A673 (cell line): ENCODE measurements around the gene MYO5B. TPM values are rescaled to one million over a fixed set of nuclear protein-coding genes. Genes with fewer than 3 reads are reported as not detected.

Experiments
- BruUV-seq: library from RNA; stranded (reverse); fragments of 400-500 nt; replicated peaks from 2 replicates; lab custom pipeline; 2021; lab: Mats Ljungman, UMichigan
- CTCF ChIA-PET: fragments of 300-600 bp; sonication (Branson Sonifier 250); formaldehyde crosslinking; loops from one replicate; lab custom pipeline; 2022; ENCODE audit warnings: antibody characterized with exemption; lab: Charles Lee
- POLR2A ChIA-PET: fragments of 300-600 bp; sonication (Branson Sonifier 250); formaldehyde crosslinking; loops from one replicate; lab custom pipeline; 2022; ENCODE audit warnings: antibody characterized with exemption; ENCODE audit not compliant: low non-redundant PET; lab: Charles Lee
- DNase-seq: peaks from one replicate; pipeline ENCODE4 v3.0.0-alpha.2; 2015; ENCODE audit warnings: low spot score
- H3K27ac ChIP-seq: fragments of 200-600 bp; sonication (generic); 2 replicates; pipeline ENCODE4 v1.5.1; 2016; ENCODE audit warnings: mixed run types, low read depth, mild to moderate bottlenecking, mixed read lengths, antibody characterized with exemption, low read length; ENCODE audit not compliant: poor library complexity, severe bottlenecking
- H3K27me3 ChIP-seq: fragments of 200-600 bp; sonication (generic); replicated peaks from 2 replicates; pipeline ENCODE4 v1.6.1; 2017; ENCODE audit warnings: mixed run types, low read depth, mild to moderate bottlenecking, mixed read lengths, antibody characterized with exemption, low read length; ENCODE audit not compliant: insufficient read depth, poor library complexity
- H3K36me3 ChIP-seq: fragments of 200-600 bp; sonication (generic); 2 replicates; pipeline ENCODE4 v1.6.1; 2016; ENCODE audit warnings: mixed run types, mild to moderate bottlenecking, mixed read lengths, antibody characterized with exemption, low read length; ENCODE audit not compliant: insufficient read depth, poor library complexity, severe bottlenecking
- H3K4me1 ChIP-seq: fragments of 200-600 bp; sonication (generic); 2 replicates; pipeline ENCODE4 v1.6.1; 2017; ENCODE audit warnings: mixed run types, mild to moderate bottlenecking, mixed read lengths, antibody characterized with exemption, low read length; ENCODE audit not compliant: insufficient read depth, poor library complexity, severe bottlenecking
- H3K4me3 ChIP-seq: fragments of 200-600 bp; sonication (generic); 2 replicates; pipeline ENCODE4 v1.5.1; 2016; ENCODE audit warnings: low read depth, mixed run types, mild to moderate bottlenecking, mixed read lengths, low read length; ENCODE audit not compliant: poor library complexity, severe bottlenecking
- H3K9me3 ChIP-seq: fragments of 200-600 bp; sonication (generic); 2 replicates; pipeline ENCODE4 v1.6.1; 2016; ENCODE audit warnings: mixed run types, low read depth, mild to moderate bottlenecking, mixed read lengths, antibody characterized with exemption, low read length; ENCODE audit not compliant: poor library complexity, severe bottlenecking
- CTCF ChIP-seq: fragments of 300-800, 200-600 bp; sonication (generic); conservative IDR thresholded peaks from 2 replicates; pipeline ENCODE4 v1.5.1; 2017; ENCODE audit warnings: low read depth, mild to moderate bottlenecking, antibody characterized with exemption, low read length, moderate library complexity, mixed read lengths
- EZH2 ChIP-seq: fragments of 200-600 bp; sonication (generic); IDR thresholded peaks from 2 replicates; pipeline ENCODE4 v1.6.1; 2017; ENCODE audit warnings: borderline replicate concordance, low read depth, mild to moderate bottlenecking, mixed read lengths, antibody characterized with exemption, low read length; ENCODE audit not compliant: poor library complexity, severe bottlenecking
- intact Hi-C: fragments of 100-400 bp; cut with micrococcal nuclease; formaldehyde crosslinking; loops from one replicate; pipeline ENCODE4 v1.10.0; 2022; ENCODE audit not compliant: unreplicated experiment
- total RNA-seq: library from RNA; stranded (reverse); gene quantifications from 2 replicates; pipeline ENCODE4 v1.2.3, GENCODE V29; 2021

Gene MYO5B
- total RNA-seq, 1 experiment from 2014 or later = 0.30 TPM

- intact Hi-C loops = no loop called here
- H3K27me3 ChIP-seq = no peaks in the 10 kb centered on the region
- H3K4me1 ChIP-seq = no peaks in the 10 kb centered on the region
- no TSS peak for BruUV-seq
- no peaks in the 10 kb centered on the region for H3K36me3 ChIP-seq
- no peak overlapping the region for H3K27ac ChIP-seq
- no peak overlapping the region for H3K4me3 ChIP-seq
- TF ChIP-seq CTCF (no peak), EZH2 (no peak)
- ChIA-PET CTCF (no interaction called here), POLR2A (no interaction called here)
- H3K9me3 ChIP-seq = no peaks in the 10 kb centered on the region
- DNase-seq = no peak
Measured at GRCh38 chr18:49847524-49847923, 347.4 kb downstream of the MYO5B start.

- no TSS peak for BruUV-seq
- H3K4me3 ChIP-seq = no peak overlapping the region
- intact Hi-C loops = no loop called here
- H3K27me3 ChIP-seq = no peaks in the 10 kb centered on the region
- no peaks in the 10 kb centered on the region for H3K36me3 ChIP-seq
- no peaks in the 10 kb centered on the region for H3K9me3 ChIP-seq
- no peak overlapping the region for H3K27ac ChIP-seq
- no peak for TF ChIP-seq CTCF
- POLR2A ChIA-PET = no interaction called here
- CTCF ChIA-PET = no interaction called here
- no peak for DNase-seq
- no peaks in the 10 kb centered on the region for H3K4me1 ChIP-seq
Measured at GRCh38 chr18:49846718-49847470, 348.1 kb downstream of the MYO5B start.

- Histone ChIP-seq H3K9me3 (no peaks in the 10 kb centered on the region), H3K27me3 (no peaks in the 10 kb centered on the region), H3K36me3 (no peaks in the 10 kb centered on the region), H3K4me1 (no peaks in the 10 kb centered on the region), H3K27ac (no peak overlapping the region), H3K4me3 (no peak overlapping the region)
- no TSS peak for BruUV-seq
- no peak for TF ChIP-seq EZH2
- TF ChIP-seq CTCF = no peak
- DNase-seq = no peak
- intact Hi-C loops = no loop called here
- ChIA-PET POLR2A (no interaction called here), CTCF (no interaction called here)
Measured at GRCh38 chr18:49846361-49846662, 348.6 kb downstream of the MYO5B start.
